ENCODE measurements around the gene CALM3. TPM values are rescaled to one million over a fixed set of nuclear protein-coding genes. Genes with fewer than 3 reads are reported as not detected.

Gene CALM3
- total and polyA plus RNA-seq, 2 experiments from 2014 or later = 148 to 215 TPM

GRCh38 chr19:46605356-46605821 lies 4.3 kb downstream of the CALM3 start (continued):
- TF ChIP-seq JUNB (IDR thresholded peaks at IDR 0.05; ENCODE audit: unreplicated experiment) = no peak
- TF ChIP-seq EZH2phosphoT487 (IDR thresholded peaks at IDR 0.05; ENCODE audit: unreplicated experiment) = no peak
- TF ChIP-seq EZH2 (IDR thresholded peaks at IDR 0.05; ENCODE audit: low read depth, unreplicated experiment) = no peak
- TF ChIP-seq POLR2AphosphoS5 (IDR thresholded peaks at IDR 0.05; ENCODE audit: low read depth) = no peak
- TF ChIP-seq ZNF331 (CRISPR knock-in tag; IDR thresholded peaks at IDR 0.05; ENCODE audit: low read depth) = no peak
- TF ChIP-seq NANOG (IDR thresholded peaks at IDR 0.05; ENCODE audit: borderline replicate concordance) = no peak
- no peak for TF ChIP-seq STAT1 (IDR thresholded peaks at IDR 0.05; ENCODE audit: unreplicated experiment)

- no peaks in the 10 kb centered on the region for H3K9me2 ChIP-seq (ENCODE audit: insufficient read depth)
- no peak overlapping the region for H3K27ac Mint-ChIP-seq
- DNase-seq (ENCODE audit: low spot score) (no peak), ATAC-seq (no peak)
- peaks cover 40% of the 10 kb centered on the region for H3K36me3 Mint-ChIP-seq (ENCODE audit: low read depth)
- no peak overlapping the region for H3K4me3 ChIP-seq
- peaks cover 11% of the 10 kb centered on the region for H3K4me1 ChIP-seq (ENCODE audit: insufficient read depth)
- peaks cover 39% of the 10 kb centered on the region for H3K79me2 ChIP-seq (replicated peaks; ENCODE audit: insufficient read depth)
- TF ChIP-seq JUNB (IDR thresholded peaks at IDR 0.05; ENCODE audit: unreplicated experiment) = no peak
- no peak for TF ChIP-seq STAT1 (IDR thresholded peaks at IDR 0.05; ENCODE audit: unreplicated experiment)
- TF ChIP-seq EZH2phosphoT487 (IDR thresholded peaks at IDR 0.05; ENCODE audit: unreplicated experiment) = no peak
- no peak overlapping the region for H2AFZ ChIP-seq
- peaks cover 18% of the 10 kb centered on the region for H3K27me3 Mint-ChIP-seq (ENCODE audit: insufficient read depth, low read depth, poor library complexity)
- no peaks in the 10 kb centered on the region for H3F3A ChIP-seq (replicated peaks; ENCODE audit: low read depth)
- no peak overlapping the region for H3K4me2 ChIP-seq
- peaks cover 25% of the 10 kb centered on the region for H4K20me1 ChIP-seq (replicated peaks; ENCODE audit: insufficient read depth)
- peaks cover 20% of the 10 kb centered on the region for H3K4me1 Mint-ChIP-seq
- no peaks in the 10 kb centered on the region for H3K9me3 Mint-ChIP-seq
- no peak overlapping the region; the same call in 2 of the 3 replicates for H3K4me3 Mint-ChIP-seq
- H3K27ac ChIP-seq (ENCODE audit: low read depth) = no peak overlapping the region
- H3K27me3 ChIP-seq (ENCODE audit: insufficient read depth) = no peaks in the 10 kb centered on the region
- H3K36me3 ChIP-seq (ENCODE audit: insufficient read depth) = peaks cover 21% of the 10 kb centered on the region; the same call in 1 of the 2 replicates
Observed at GRCh38 chr19:46606019-46606418, 4.9 kb downstream of the CALM3 start.

- Mint-ChIP-seq H3K9me3 (no peaks in the 10 kb centered on the region), H3K4me1 (peaks cover 20% of the 10 kb centered on the region), H3K4me3 (no peak overlapping the region; the same call in 2 of the 3 replicates), H3K36me3 (ENCODE audit: low read depth) (peaks cover 40% of the 10 kb centered on the region), H3K27me3 (ENCODE audit: insufficient read depth, low read depth, poor library complexity) (peaks cover 17% of the 10 kb centered on the region), H3K27ac (no peak overlapping the region)
- no peak overlapping the region for H2AFZ ChIP-seq
- H3K4me2 ChIP-seq = no peak overlapping the region
- no peak for ATAC-seq
- no peaks in the 10 kb centered on the region for H3F3A ChIP-seq (replicated peaks; ENCODE audit: low read depth)
- H3K4me1 ChIP-seq (ENCODE audit: insufficient read depth) = peaks cover 11% of the 10 kb centered on the region
- peaks cover 25% of the 10 kb centered on the region for H4K20me1 ChIP-seq (replicated peaks; ENCODE audit: insufficient read depth)
- H3K36me3 ChIP-seq (ENCODE audit: insufficient read depth) = peaks cover 21% of the 10 kb centered on the region; the same call in 1 of the 2 replicates
- no peaks in the 10 kb centered on the region for H3K9me2 ChIP-seq (ENCODE audit: insufficient read depth)
- DNase-seq (ENCODE audit: low spot score) = no peak
- H3K27ac ChIP-seq (ENCODE audit: low read depth) = no peak overlapping the region
- peaks cover 34% of the 10 kb centered on the region for H3K79me2 ChIP-seq (replicated peaks; ENCODE audit: insufficient read depth)
- H3K27me3 ChIP-seq (ENCODE audit: insufficient read depth) = no peaks in the 10 kb centered on the region
- H3K4me3 ChIP-seq = no peak overlapping the region
- TF ChIP-seq EZH2 (IDR thresholded peaks at IDR 0.05; ENCODE audit: low read depth, unreplicated experiment) = no peak
- no peak for TF ChIP-seq JUNB (IDR thresholded peaks at IDR 0.05; ENCODE audit: unreplicated experiment)
- no peak for TF ChIP-seq EZH2phosphoT487 (IDR thresholded peaks at IDR 0.05; ENCODE audit: unreplicated experiment)
- no peak for TF ChIP-seq ZNF462 (CRISPR knock-in tag; IDR thresholded peaks at IDR 0.05)
- no peak for TF ChIP-seq ZNF331 (CRISPR knock-in tag; IDR thresholded peaks at IDR 0.05; ENCODE audit: low read depth)
- TF ChIP-seq STAT1 (IDR thresholded peaks at IDR 0.05; ENCODE audit: unreplicated experiment) = no peak
- no peak for TF ChIP-seq ETS1 (IDR thresholded peaks at IDR 0.05)
Observed at GRCh38 chr19:46606681-46607447, 5.7 kb downstream of the CALM3 start.

Data from GM23338 (cell line).